Neural cell (in vitro differentiated cells): ENCODE measurements around the gene BNC2.

Experiments used
- CTCF ChIP-seq: fragments of 450-650 bp; IDR thresholded peaks from 2 replicates; pipeline ENCODE4 v1.5.1; 2014; ENCODE audit warnings: antibody characterized with exemption, mild to moderate bottlenecking, moderate library complexity; ENCODE audit not compliant: poor library complexity, severe bottlenecking
- EP300 ChIP-seq: fragments of 450-650 bp; conservative IDR thresholded peaks from 2 replicates; pipeline ENCODE4 v1.6.1; 2014; ENCODE audit warnings: antibody characterized with exemption, mild to moderate bottlenecking, moderate library complexity; ENCODE audit not compliant: poor library complexity, severe bottlenecking
- EZH2 ChIP-seq: fragments of 200-600, 300-800 bp; shearing (Covaris generic), sonication (generic); IDR thresholded peaks from 2 replicates; pipeline ENCODE4 v1.6.1; 2014; ENCODE audit warnings: antibody characterized with exemption, low read length, borderline replicate concordance, mild to moderate bottlenecking; ENCODE audit not compliant: insufficient read depth, poor library complexity, severe bottlenecking
- MXI1 ChIP-seq: fragments of 450-650 bp; conservative IDR thresholded peaks from 2 replicates; pipeline ENCODE4 v1.6.1; 2014; ENCODE audit warnings: antibody characterized with exemption, mild to moderate bottlenecking; ENCODE audit not compliant: poor library complexity, severe bottlenecking
- POLR2AphosphoS5 ChIP-seq: IDR thresholded peaks from 2 replicates; pipeline ENCODE4 v1.6.1; 2012
- RAD21 ChIP-seq: fragments of 450-650 bp; conservative IDR thresholded peaks from 2 replicates; pipeline ENCODE4 v1.6.1; 2014; ENCODE audit warnings: antibody characterized with exemption, mild to moderate bottlenecking, moderate library complexity
- REST ChIP-seq: IDR thresholded peaks from 2 replicates; pipeline ENCODE4 v1.6.1; 2012; ENCODE audit warnings: borderline replicate concordance
- SMC3 ChIP-seq: fragments of 450-650 bp; conservative IDR thresholded peaks from 2 replicates; pipeline ENCODE4 v1.6.1; 2014; ENCODE audit warnings: antibody characterized with exemption, mild to moderate bottlenecking, moderate library complexity; ENCODE audit not compliant: poor library complexity
- TAF1 ChIP-seq: IDR thresholded peaks from 2 replicates; pipeline ENCODE4 v1.6.1; 2012; ENCODE audit warnings: low read depth

- no peak for TF ChIP-seq CTCF
- TF ChIP-seq EZH2 = no peak
- TF ChIP-seq POLR2AphosphoS5 = no peak
- no peak for TF ChIP-seq REST
- TF ChIP-seq SMC3 = no peak
- no peak for TF ChIP-seq MXI1
- no peak for TF ChIP-seq TAF1
- TF ChIP-seq RAD21 = no peak
- TF ChIP-seq EP300 = no peak
These were observed 471.8 kb downstream of the BNC2 start for GRCh38 chr9:16398691-16399090.
